ENCODE measurements around the gene CHMP2A. TPM values are rescaled to one million over a fixed set of nuclear protein-coding genes. Genes with fewer than 3 reads are reported as not detected.
A peak's percentile ranks its signal among the peaks of the same experiment; 100 is the strongest.

CHMP2A gene
- 100 to 1,000 TPM in 3 of 4 donors, 10 to 100 TPM in 1; 90.0 to 146 (median 128) TPM for total RNA-seq

DNA sequence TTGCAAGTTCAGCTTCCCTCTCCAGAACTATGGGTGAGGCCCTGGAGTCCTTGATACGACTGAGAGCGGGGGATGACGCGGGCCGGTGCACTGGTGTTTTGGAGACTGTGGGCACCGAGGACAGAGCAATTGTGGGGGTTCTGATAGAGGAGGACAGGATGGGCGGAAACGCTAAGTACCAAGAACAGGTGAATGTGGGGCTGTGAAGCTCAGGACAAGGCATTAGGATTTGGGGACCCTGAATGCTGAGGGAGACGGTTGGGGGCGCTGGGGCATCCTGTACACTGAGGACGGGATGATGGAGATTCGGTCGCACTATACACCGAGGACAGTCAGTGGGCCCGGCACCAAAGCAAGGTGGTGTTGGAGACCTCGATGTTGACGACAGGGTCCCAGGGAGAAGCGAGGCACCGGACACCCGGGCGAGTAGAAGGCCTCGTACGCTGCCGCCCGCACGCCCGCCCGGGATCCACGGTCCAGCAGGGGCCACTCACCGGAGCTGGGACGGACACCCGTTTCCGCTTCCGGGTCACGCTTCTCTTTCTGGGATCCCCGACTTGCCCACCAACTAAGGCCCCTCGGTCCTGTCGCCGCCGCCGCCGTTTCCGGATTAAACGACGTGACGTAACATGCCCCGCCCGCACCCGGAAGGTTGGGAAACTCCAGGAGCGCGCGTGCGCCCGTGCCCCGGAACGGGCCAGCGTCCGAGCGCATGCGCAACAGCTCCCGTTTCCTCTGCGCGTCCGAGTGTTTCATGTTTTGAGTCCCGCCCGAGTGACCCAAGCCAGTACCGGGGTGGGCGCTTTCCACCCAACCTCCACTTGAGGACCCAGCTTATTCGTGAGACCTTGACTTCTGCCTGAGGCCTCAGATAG is at the start of gene CHMP2A:
Gene CHMP2A (minus strand): TSS at position 612 of the 875 bp plus-strand sequence. CDS start 893 bp downstream, outside the sequence.
- TF ChIP-seq, protein P1, sequence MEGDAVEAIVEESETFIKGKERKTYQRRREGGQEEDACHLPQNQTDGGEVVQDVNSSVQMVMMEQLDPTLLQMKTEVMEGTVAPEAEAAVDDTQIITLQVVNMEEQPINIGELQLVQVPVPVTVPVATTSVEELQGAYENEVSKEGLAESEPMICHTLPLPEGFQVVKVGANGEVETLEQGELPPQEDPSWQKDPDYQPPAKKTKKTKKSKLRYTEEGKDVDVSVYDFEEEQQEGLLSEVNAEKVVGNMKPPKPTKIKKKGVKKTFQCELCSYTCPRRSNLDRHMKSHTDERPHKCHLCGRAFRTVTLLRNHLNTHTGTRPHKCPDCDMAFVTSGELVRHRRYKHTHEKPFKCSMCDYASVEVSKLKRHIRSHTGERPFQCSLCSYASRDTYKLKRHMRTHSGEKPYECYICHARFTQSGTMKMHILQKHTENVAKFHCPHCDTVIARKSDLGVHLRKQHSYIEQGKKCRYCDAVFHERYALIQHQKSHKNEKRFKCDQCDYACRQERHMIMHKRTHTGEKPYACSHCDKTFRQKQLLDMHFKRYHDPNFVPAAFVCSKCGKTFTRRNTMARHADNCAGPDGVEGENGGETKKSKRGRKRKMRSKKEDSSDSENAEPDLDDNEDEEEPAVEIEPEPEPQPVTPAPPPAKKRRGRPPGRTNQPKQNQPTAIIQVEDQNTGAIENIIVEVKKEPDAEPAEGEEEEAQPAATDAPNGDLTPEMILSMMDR (IDR thresholded peaks at IDR 0.05), result peak in 2 of 5 experiments; percentile 24 to 42
- TF ChIP-seq POLR2A (IDR thresholded peaks at IDR 0.05), result peak; percentile 43 to 73
- peak; percentile 91 to 96 for TF ChIP-seq EP300 (IDR thresholded peaks at IDR 0.05)
- H3K9me3 ChIP-seq, result no peaks in the 10 kb centered on the region
- peak within 1 kb of the TSS; percentile 80 to 100 (median 96) for H3K27ac ChIP-seq
- H3K27me3 ChIP-seq, result no peaks in the 10 kb centered on the region
- H3K4me1 ChIP-seq, result peaks cover 5 to 54% (median 38%) of the 10 kb centered on the region in 4 donors
- 1 to 3% methylated on average over 58 to 66 of the region's 69 CpGs for WGBS, 2 donors
- DNase-seq (ENCODE audit: low spot score in 2 of 2), result peak; percentile 97 to 98
- H3K36me3 ChIP-seq, result peaks cover 4 to 54% (median 19%) of the 10 kb centered on the region in 3 donors
- H3K4me3 ChIP-seq, result peak within 1 kb of the TSS; percentile 66 to 80 (median 75)

DNA sequence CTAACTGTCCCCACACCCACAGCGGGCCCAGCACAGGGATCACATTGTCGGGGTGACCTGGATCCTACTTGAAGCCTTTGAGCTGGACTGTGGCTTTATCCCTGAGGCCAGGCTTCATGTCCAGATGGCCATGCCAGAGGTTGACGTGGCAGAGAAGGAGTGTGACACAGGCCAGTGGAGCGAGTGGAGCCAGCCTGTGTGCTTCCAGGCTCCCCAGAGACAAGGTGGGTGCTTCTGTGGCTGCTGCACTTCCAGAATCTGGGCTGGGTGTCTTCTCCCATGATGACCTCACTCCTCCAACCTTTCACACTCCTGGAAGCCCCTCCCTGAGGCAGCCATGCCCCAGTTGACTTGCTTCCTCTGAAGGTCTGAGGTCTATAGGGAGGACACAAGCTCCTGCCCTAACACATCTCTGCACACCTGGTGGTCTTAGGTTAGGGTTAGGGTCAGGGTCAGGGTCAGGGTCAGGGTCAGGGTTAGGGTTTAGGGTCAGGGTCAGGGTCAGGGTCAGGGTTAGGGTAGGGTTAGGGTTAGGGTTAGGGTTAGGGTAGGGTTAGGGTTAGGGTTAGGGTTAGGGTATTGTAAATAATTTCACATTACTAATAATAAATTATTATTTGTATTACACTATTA is 31.3 kb upstream of the CHMP2A start:
- WGBS, 2 donors, result 94% methylated on average over 2 to 4 of the region's 4 CpGs
- TF ChIP-seq, protein P1 (IDR thresholded peaks at IDR 0.05), result no peak
- TF ChIP-seq EP300 (IDR thresholded peaks at IDR 0.05), result no peak
- TF ChIP-seq POLR2A (IDR thresholded peaks at IDR 0.05), result no peak
- Histone ChIP-seq H3K9me3 (no peaks in the 10 kb centered on the region), H3K4me1 (peaks cover 0 to 4% (median 2%) of the 10 kb centered on the region in 4 donors), H3K4me3 (no peak overlapping the region), H3K27ac (no peak overlapping the region), H3K36me3 (peaks cover 0 to 36% (median 7%) of the 10 kb centered on the region in 3 donors), H3K27me3 (no peaks in the 10 kb centered on the region)
- no peak for DNase-seq (ENCODE audit: low spot score in 2 of 2)

DNA sequence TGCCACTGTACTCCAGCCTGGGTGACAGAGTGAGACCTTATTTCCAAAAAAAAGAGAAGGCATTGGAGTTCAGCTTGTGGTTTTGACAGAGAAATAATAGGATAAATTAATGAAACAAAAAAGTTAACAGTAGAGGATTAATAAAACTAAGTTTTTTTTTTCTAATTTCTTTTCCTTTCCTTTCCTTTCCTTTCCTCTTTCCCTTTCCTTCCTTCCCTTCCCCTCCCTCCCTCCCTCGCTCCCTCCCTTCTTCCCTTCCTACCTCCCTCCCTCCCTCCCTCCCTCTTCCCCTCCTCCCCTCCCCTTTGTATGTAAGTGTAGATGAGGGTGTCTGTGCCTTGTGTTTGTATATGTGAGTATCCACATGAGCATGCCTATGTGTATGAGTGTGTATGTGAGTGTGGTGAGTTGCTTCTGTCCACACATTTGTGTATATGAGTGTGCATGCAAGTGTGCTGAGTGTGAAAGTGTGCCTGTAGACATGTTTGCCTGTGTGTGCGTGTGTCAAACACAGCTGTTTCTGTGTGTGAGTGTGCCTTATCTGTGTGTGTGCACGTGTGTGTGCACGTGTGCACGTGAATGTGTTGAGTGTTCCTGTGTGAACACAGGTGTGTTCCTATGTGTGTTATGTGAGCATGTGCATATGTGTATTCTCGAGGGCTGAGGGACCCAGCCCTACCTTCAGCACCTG is 30.7 kb upstream of the CHMP2A start:
- TF ChIP-seq, protein P1 (IDR thresholded peaks at IDR 0.05), result no peak
- TF ChIP-seq EP300 (IDR thresholded peaks at IDR 0.05) (no peak), POLR2A (IDR thresholded peaks at IDR 0.05) (no peak)
- peaks cover 0 to 36% (median 7%) of the 10 kb centered on the region in 3 donors for H3K36me3 ChIP-seq

DNA sequence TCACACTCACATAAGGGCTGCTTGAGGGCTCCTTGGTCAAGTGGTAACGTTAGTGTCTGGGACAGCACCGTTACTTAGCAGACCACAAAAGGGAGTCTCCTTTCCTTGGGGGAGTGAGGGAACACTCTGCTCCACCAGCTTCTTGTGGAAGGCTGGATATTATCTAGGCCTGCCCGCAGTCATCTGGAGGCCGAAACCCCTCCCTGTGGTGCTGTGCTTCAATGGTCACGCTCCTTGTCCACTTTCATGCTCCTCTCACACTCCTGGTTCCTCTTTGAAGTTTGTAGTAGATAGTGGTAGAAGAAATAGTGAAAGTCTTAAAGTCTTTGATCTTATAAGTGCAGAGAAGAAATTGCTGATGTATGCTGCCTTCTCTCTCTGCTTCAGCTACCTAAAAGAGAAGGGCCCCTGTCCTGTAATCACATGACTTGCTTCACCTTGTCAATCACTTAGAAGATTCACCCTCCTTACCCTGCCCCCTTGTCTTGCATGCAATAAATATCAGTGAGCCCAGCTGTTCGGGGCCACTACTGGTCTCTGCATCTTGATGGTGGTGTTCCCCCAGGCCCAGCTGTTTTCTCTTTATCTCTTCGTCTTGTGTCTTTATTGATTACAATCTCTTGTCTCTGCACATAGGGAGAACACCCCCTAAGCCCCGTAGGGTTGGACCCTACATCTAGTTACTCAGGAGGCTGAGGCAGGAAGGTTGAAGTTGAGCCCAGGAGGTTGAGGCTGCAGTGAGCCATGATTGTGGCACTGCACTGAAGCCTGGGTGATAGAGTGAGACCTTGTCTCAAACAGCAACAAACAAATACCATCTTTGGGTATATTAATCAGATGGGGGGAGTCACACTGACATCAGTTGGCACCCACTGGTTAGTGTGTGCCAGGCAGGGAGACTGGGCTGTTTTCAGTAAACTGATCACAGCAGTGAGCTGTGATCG is 29.9 kb upstream of the CHMP2A start:
- WGBS, 2 donors, result 85 to 88% methylated on average over 9 of the region's 9 CpGs
- DNase-seq (ENCODE audit: low spot score in 2 of 2), result no peak
- no peaks in the 10 kb centered on the region for H3K9me3 ChIP-seq

More for the DNA sequence above, 30.7 kb upstream of the CHMP2A start:
- Histone ChIP-seq H3K9me3 (no peaks in the 10 kb centered on the region), H3K4me3 (no peak overlapping the region), H3K27me3 (no peaks in the 10 kb centered on the region), H3K4me1 (peaks cover 0 to 10% (median 5%) of the 10 kb centered on the region in 4 donors), H3K27ac (no peak overlapping the region)
- 78 to 90% methylated on average over 5 to 6 of the region's 6 CpGs for WGBS, 2 donors
- DNase-seq (ENCODE audit: low spot score in 2 of 2), result no peak

More for the DNA sequence above, 29.9 kb upstream of the CHMP2A start:
- no peak for TF ChIP-seq EP300 (IDR thresholded peaks at IDR 0.05)
- TF ChIP-seq, protein P1 (IDR thresholded peaks at IDR 0.05), result no peak
- no peak for TF ChIP-seq POLR2A (IDR thresholded peaks at IDR 0.05)
- Histone ChIP-seq H3K4me1 (peaks cover 0 to 15% (median 5%) of the 10 kb centered on the region in 4 donors), H3K4me3 (no peak overlapping the region), H3K36me3 (peaks cover 0 to 36% (median 7%) of the 10 kb centered on the region in 3 donors), H3K27ac (no peak overlapping the region), H3K27me3 (no peaks in the 10 kb centered on the region)
